HG03378 (cell line): ENCODE measurements around the gene GATA3.
"Not testable (repeated sequence)": the region's sequence is repeated elsewhere in the genome, so short reads cannot be mapped to it uniquely, and the experiment has no call there.

Experiments
- ATAC-seq: cut with Tn5 transposase; IDR thresholded peaks from one replicate; pipeline ENCODE4 v1.9.1; 2021; ENCODE audit warnings: mild to moderate bottlenecking, moderate library complexity; ENCODE audit not compliant: unreplicated experiment

GATA3 gene

GRCh38 chr10:8054494-8055407 lies at the start of gene GATA3:
Gene GATA3 (plus strand): TSS chr10:8054688. CDS start chr10:8055656, 968 bp downstream.
- ATAC-seq = peak; percentile 27

- peak; percentile 61 for ATAC-seq
Observed at GRCh38 chr10:8006274-8006999, 48.1 kb upstream of the GATA3 start.

GRCh38 chr10:8009031-8009430 lies 45.5 kb upstream of the GATA3 start:
- ATAC-seq = no peak

GRCh38 chr10:8013006-8013405 lies 41.5 kb upstream of the GATA3 start:
- no peak for ATAC-seq

DNA sequence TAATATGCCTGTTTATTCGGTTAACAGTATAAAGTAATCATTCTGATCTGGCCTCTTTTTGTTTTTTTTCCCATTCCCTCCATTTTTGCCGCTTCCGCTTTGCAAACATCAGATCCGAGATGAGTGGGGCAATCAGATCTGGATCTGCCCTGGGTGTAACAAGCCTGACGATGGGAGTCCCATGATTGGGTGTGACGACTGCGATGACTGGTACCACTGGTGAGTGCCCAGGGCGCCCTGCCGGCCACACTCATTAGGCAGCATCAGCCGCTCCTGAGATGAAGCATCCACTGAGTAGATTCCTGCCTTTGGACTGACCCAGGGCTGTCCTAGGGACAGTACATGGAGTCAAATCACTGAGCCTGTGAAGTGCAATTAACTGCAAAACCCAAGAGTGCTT lies 40.9 kb upstream of the GATA3 start:
- ATAC-seq = no peak

GRCh38 chr10:8014649-8015048 lies 39.8 kb upstream of the GATA3 start:
- ATAC-seq = no peak

DNA sequence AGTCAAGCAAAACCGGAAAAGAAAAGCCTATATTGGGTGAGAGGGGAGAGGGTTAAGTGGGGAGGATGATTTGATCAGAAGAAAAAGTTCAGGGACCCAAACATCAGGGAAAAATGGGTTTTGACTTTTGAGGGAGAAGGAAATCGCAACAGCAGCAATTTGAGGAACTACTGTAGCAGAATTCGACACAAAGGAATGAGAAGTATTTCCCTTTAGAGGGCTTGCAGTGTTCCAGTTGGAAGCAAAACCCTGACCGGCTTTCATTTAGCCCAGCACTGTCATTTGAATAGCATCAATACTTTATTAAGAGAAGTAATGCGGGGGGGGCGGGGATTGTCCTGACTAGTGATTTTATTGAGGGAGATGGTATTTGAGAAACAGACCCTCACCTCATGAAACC lies 37.2 kb upstream of the GATA3 start:
- ATAC-seq = no peak

DNA sequence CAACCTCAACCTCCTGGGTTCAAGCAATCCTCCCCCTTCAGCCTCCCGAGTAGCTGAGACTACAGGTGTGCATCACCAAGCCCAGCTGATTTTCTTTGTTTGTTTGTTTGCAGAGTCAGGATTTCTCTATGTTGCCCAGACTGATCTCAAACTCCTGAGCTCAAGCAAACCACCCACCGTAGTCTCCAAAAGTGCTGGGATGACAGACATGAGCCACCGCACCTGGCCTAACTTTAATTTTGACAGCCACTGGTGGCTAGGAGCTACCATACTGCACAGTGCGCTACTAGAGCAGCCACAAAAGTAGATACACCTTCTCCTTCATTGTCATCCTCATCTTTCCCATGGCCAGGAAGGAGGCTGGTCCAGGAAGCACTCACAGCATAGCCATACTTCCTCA lies 31.2 kb upstream of the GATA3 start:
- no peak for ATAC-seq

- ATAC-seq = no peak
Observed at GRCh38 chr10:8023851-8024250, 30.6 kb upstream of the GATA3 start.

DNA sequence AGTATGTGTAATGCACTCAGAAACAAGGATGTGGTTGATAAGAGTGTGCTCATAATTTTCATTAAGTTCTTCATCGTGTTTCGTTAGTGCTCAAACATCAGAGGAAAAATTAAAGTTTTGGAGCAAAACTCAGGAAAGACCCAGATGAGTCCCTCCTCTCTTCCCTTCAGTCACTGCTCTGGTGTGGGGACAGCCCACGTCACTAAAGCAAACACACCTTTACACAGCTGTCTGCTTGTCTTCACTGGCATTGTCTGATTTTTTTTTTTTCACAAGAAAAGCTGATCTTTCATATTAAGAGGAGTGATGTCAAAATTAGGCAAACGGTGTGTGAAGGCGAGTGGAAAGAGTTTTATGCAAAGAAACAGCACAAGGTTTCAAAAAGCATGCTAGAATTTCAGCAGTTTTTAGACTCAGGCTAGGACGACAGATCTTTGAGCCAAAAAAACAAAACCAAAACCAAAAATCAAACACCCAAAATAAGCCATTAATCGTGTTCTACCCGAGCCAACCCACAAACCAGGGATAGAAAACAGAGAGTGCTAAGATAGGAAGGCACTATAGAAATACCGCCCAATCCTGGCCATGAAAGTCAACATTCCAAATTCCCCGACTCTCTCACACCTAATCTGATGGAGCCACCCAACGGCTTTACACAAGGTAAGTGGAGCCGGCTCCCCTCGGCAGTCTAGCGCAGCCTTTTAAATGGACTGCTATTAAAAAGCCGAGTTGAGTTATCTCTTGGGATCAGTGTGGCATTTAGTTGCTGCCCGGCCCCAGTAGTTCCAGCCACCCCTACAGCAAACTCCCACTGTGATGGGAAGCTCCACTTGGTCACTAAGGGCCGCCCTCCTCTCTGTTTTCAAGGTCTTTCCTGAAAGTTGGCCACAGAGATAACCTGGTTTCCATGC lies 27.9 kb upstream of the GATA3 start:
- ATAC-seq = no peak

DNA sequence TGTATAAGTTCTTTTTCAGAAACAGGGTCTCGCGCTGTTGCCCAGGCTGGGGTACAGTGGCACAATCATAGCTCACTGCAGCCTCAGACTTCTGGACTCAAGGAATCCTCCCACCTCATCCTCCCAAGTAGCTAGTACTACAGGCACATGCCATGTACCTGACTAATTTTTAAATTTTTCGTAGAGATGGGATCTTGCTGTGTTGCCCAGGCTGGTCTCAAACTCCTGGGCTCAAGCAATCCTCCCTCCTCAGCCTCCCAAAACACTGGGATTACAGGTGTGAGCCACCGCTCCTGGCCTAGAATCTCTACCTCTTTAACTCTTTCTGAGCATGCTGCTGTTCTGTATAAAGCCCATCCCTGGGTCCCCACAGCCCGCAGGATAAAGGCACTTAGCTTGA lies 23.3 kb upstream of the GATA3 start:
- not testable (repeated sequence) for ATAC-seq

DNA sequence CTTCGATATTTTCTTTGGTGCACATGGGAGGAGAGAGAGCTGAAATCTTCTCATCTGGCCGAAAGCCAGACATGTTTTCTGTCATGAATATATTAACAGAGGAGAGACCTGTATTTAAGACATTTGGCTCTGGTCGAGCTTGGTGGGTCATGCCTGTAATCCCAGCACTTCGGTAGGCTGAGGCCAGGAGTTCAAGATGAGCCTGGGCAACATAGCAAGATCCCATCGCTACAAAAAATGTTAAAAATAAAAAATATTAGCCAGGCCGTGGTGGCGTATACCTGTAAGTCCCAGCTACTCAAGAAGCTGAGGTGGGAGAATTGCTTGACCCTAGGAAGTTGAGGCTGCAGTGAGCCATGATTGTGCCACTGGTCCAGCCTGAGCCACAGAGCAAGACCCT lies 21.9 kb upstream of the GATA3 start:
- ATAC-seq = no peak

DNA sequence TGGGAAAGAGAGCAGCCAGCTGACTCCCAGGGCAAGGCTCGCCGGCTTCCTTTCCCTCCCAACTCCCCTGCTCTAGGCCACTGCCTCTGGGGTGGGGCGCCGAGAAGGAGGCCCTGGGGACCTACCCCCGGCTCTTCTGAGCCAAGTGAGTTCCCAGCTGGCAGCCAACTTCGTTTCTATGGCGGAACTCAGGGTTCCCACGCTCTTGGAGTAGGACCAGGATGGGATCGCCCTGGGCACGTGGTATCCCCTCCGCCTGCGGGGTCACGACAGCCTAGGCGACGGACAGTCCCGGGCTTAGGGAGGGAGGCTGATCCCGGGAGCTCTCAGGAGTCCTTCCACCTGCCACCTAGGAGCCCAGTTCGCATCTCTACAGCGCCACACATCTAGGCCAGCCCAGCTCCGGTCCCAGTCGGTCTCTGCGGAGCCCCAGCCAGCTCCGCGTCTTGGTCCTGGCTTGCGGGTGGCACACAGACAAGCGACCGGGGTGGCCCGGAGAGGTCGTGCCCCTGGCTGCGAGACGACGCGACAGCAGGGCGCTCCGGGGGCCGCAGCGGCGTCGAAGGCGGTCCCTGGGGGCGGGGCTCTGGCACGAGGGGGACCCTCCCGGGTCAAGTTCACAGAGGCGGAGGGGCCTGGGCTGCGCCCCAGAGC lies 20.5 kb upstream of the GATA3 start:
- ATAC-seq = no peak

DNA sequence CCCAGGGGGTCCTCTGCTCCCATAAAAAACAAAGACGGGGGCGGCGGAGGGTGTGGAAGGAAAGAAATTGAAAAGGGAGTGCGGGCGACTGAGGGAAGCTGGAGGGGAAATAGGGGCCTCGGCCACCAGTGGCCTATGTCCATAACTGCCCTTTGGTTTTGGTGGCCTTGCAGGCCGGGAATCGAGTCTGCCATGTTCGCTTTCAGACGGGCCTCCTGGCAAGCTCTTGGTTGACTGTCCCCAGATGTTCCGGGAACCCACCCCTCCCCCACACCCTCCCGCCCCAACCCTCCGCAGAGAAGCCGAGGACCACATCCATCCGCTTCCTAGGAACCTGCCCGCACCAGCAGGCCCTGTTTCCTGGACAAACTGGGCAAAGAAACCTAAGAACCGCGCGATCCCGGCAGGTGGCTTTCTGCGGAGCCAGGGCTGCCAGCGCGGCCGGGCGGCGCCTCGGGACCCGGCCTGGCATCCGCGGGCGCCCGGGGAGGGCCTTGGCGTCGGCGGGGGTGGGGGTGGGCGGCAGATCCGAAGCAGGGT lies 20.0 kb upstream of the GATA3 start:
- no peak for ATAC-seq

DNA sequence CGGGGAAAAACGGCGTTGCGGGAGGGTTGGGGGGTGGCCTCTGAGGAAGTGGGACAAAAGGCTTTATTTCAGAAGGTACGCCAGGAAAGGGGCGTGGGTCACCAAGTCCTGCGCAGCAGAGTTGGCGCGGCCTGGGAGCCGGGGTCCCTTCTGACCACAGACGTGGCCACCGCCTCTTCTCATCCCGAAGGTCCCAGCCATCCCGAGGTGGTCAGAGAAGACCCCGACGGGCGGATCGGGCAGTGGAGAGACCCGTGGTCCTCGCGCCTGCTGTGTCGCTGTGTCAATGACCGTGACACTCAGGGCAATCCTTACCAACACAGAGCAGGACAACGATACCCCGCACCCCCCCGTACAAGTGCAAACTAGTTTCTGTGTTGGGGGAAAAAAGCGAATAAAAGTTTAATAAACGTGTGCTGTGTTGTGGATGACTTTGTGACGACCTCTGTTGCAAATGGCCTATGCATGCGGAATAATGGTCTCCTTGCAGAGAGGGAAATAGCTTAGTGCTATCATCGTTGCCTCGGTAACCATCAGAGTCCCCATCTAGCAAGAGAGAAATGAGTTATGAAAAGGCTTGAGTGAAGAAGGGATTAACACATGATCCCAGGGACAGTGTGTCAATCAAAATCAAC lies 19.4 kb upstream of the GATA3 start:
- ATAC-seq = no peak

- ATAC-seq = no peak
Observed at GRCh38 chr10:8035641-8036470, 18.6 kb upstream of the GATA3 start.

DNA sequence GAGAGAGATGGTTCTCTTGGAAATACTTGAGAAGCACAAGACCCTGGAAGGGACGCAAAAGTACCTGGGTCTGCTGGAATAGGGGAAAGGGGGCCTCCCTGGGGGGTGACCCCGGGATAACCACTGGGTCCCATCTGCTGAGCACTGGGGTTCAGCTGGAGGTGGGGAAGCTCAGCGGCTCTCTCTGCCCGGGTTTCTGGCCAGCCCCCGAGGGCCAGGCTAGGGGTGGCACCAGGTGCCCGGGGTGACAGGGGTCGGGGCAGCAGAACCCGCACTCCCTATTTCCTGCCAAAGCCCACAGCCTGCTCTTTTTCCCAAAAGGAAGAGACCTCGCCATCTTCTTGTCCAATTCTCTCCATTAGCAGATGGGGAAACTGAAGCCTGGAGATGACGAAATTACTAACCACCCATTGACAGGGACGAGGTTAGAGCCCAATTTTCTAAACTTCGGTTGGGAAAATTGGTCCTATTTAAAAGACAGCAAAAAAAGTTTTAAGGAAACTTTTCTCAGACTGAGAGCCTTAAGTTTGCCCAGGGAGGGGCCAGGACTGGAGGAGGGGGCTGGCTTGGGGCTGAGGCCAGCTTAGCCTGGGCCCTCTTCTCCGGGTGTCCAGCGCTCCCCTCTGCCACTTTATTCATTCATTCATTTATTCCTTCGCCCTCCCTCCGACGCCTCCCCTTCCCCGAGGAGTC lies 17.8 kb upstream of the GATA3 start:
- no peak for ATAC-seq

DNA sequence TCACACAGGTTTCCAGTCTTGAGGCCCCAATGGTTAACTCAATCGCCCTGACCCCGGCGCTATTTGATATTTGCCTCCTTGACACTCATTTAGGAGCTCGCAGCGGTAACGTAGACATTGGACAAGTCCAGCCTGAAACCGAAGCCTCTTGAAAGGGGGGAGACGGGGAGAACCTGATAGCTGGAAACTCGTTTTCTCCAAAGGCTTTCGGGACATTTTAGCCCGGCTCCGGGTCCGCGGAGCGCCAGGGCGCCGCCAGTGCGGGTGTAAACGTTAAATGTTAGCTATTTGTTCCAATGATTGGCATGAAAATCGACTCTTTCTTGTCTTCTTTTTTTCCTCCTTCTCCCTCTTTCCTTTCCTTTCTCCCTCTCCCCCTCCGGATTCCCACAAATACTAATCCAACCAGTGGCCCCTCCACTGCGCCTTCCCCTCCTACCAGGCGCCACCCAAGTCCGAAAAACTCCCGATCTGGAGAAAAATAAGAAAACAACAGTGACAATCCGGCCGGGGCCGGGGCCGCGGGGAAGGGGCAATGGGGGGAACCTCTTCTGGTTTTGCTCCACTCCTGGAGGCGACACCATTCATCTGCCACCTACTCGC lies 17.2 kb upstream of the GATA3 start:
- no peak for ATAC-seq
